Endothelial cell of umbilical vein (primary cell): ENCODE data around the gene CATSPER3. TPM values are rescaled to one million over a fixed set of nuclear protein-coding genes. Genes with fewer than 3 reads are reported as not detected.

Experiments
- BruUV-seq: library from RNA; stranded (reverse); fragments of 400-500 nt; replicated peaks from 2 replicates; lab custom pipeline; 2021; lab: Mats Ljungman, UMichigan
- CTCF ChIA-PET: fragments of 300-600, 350-600 bp; sonication (Branson Sonifier 250); formaldehyde crosslinking; loops from one replicate; lab custom pipeline; 2021; ENCODE audit warnings: antibody characterized with exemption, inconsistent platforms; lab: Charles Lee
- POLR2A ChIA-PET: fragments of 300-600, 350-600 bp; sonication (Branson Sonifier 250); formaldehyde crosslinking; loops from one replicate; lab custom pipeline; 2021; ENCODE audit warnings: antibody characterized with exemption, inconsistent platforms; lab: Charles Lee
- DNase-seq: peaks from one replicate; pipeline ENCODE4 v3.0.0-alpha.2; 2011; ENCODE audit warnings: low read depth, low spot score
- FAIRE-seq: peaks from 2 replicates; lab custom pipeline; 2011; peaks lifted over from hg19 to GRCh38; lab: Jason Lieb, UNC
- H2AFZ ChIP-seq: 2 replicates; pipeline ENCODE4 v1.6.0; 2012; ENCODE audit warnings: low read depth, low read length, control low read depth, inconsistent platforms
- H3K27ac ChIP-seq: 2 replicates; pipeline ENCODE4 v1.5.1; 2011; ENCODE audit warnings: low read depth, mild to moderate bottlenecking, control low read depth, low read length, moderate library complexity; ENCODE audit not compliant: insufficient read depth
- H3K27me3 ChIP-seq, 2 experiments: 2 replicates each; pipeline versions ENCODE4 v1.6.0 to v1.6.1; 2011; ENCODE audit warnings: low read length in 2 of 2, mixed read lengths in 1 of 2; ENCODE audit not compliant: control insufficient read depth in 2 of 2, insufficient read depth in 2 of 2
- H3K36me3 ChIP-seq, 2 experiments: 2 replicates in 1 of 2; 3 replicates in 1 of 2; pipeline ENCODE4 v1.5.1; 2011; ENCODE audit warnings: low read length in 2 of 2, mild to moderate bottlenecking in 1 of 2, moderate library complexity in 1 of 2; ENCODE audit not compliant: control insufficient read depth in 2 of 2, insufficient read depth in 2 of 2; ENCODE audit errors: extremely low read depth in 1 of 2
- H3K4me1 ChIP-seq: 3 replicates; pipeline ENCODE4 v1.5.1; 2011; ENCODE audit warnings: mild to moderate bottlenecking, low read length; ENCODE audit not compliant: control insufficient read depth, insufficient read depth; ENCODE audit errors: extremely low read depth
- H3K4me2 ChIP-seq: 2 replicates; pipeline ENCODE4 v1.6.1; 2011; ENCODE audit warnings: low read length, control low read depth, mixed read lengths; ENCODE audit not compliant: insufficient read depth
- H3K4me3 ChIP-seq, 3 experiments: fragments of 200-600 bp in 1 of 3; sonication (generic), shearing (Covaris generic) in 1 of 3; replicated peaks in 1 of 3; 2 replicates each; pipeline ENCODE4 v1.5.1; 2011 to 2016; ENCODE audit warnings: control low read depth in 3 of 3, low read length in 3 of 3, mild to moderate bottlenecking in 2 of 3, inconsistent platforms in 1 of 3, low read depth in 1 of 3, moderate library complexity in 1 of 3; ENCODE audit not compliant: insufficient read depth in 1 of 3
- H3K79me2 ChIP-seq: 2 replicates; pipeline ENCODE4 v1.6.0; 2012; ENCODE audit warnings: low read length, inconsistent platforms; ENCODE audit not compliant: control insufficient read depth, insufficient read depth
- H3K9ac ChIP-seq: replicated peaks from 2 replicates; pipeline ENCODE3; 2011; ENCODE audit warnings: low read length, control low read depth; ENCODE audit not compliant: insufficient read depth; ENCODE audit errors: extremely low read depth
- H3K9me1 ChIP-seq: replicated peaks from 3 replicates; pipeline ENCODE4 v1.6.0; 2011; ENCODE audit warnings: mild to moderate bottlenecking, low read length; ENCODE audit not compliant: control insufficient read depth, insufficient read depth; ENCODE audit errors: extremely low read depth
- H3K9me3 ChIP-seq: replicated peaks from 2 replicates; pipeline ENCODE4 v1.5.1; 2012; ENCODE audit warnings: low read length, inconsistent platforms; ENCODE audit not compliant: control insufficient read depth, insufficient read depth
- H4K20me1 ChIP-seq: replicated peaks from 2 replicates; pipeline ENCODE3; 2011; ENCODE audit warnings: mild to moderate bottlenecking, low read length; ENCODE audit not compliant: control insufficient read depth, insufficient read depth; ENCODE audit errors: extremely low read depth
- EZH2 ChIP-seq: IDR thresholded peaks from 2 replicates; pipeline ENCODE4 v1.6.1; 2012; ENCODE audit warnings: borderline replicate concordance, low read depth, mild to moderate bottlenecking, moderate library complexity, low read length, inconsistent platforms; ENCODE audit not compliant: severe bottlenecking
- FOS ChIP-seq: IDR thresholded peaks from 2 replicates; pipeline ENCODE4 v1.6.1; 2011; ENCODE audit warnings: mild to moderate bottlenecking, low read length, moderate library complexity, borderline replicate concordance; ENCODE audit not compliant: insufficient read depth
- GATA2 ChIP-seq: IDR thresholded peaks from 2 replicates; pipeline ENCODE4 v1.7.0; 2011; ENCODE audit warnings: low read depth, mild to moderate bottlenecking, moderate library complexity, mixed read lengths, low read length; ENCODE audit not compliant: insufficient read length, insufficient read depth
- JUN ChIP-seq: IDR thresholded peaks from 2 replicates; pipeline ENCODE4 v1.6.1; 2011; ENCODE audit warnings: borderline replicate concordance, low read depth; ENCODE audit not compliant: insufficient read length, insufficient read depth
- MYC ChIP-seq: IDR thresholded peaks from one replicate; pipeline ENCODE4 v1.6.1; 2011; ENCODE audit warnings: mild to moderate bottlenecking, low read depth, low read length
- POLR2A ChIP-seq: IDR thresholded peaks from 2 replicates; pipeline ENCODE4 v1.6.1; 2012; ENCODE audit warnings: low read depth, mild to moderate bottlenecking, control low read depth, low read length
- POLR2AphosphoS5 ChIP-seq: IDR thresholded peaks from 2 replicates; pipeline ENCODE4 v1.6.1; 2012; ENCODE audit warnings: low read depth, mild to moderate bottlenecking, control low read depth, low read length, moderate library complexity; ENCODE audit not compliant: insufficient read depth
- dilution Hi-C: fragments of 300-500 bp; cut with MboI; formaldehyde crosslinking; loops from one replicate; pipeline ENCODE4 v1.15.0; 2019; ENCODE audit warnings: low sequenced_read_pairs; ENCODE audit not compliant: extremely low pct_ligation_motif_present
- intact Hi-C: fragments of 100-400 bp; cut with micrococcal nuclease; formaldehyde crosslinking; loops from one replicate; pipeline ENCODE4 v1.10.0; 2022
- polyA plus RNA-seq, 4 experiments: library from polyadenylated mRNA; depleted of rRNA in 3 of 4; stranded (reverse) in 3 of 4; unstranded in 1 of 4; fragments of >200 nt; gene quantifications; 2 replicates each; pipeline versions ENCODE4 v1.2.1 to v1.2.3, GENCODE V29; 2011 to 2012; ENCODE audit warnings: missing spikeins in 1 of 4
- total RNA-seq: library from RNA; stranded (reverse); gene quantifications from 2 replicates; pipeline ENCODE4 v1.2.3, GENCODE V29; 2021
- TF ChIP-seq, protein P1 (sequence below): IDR thresholded peaks from 2 replicates; pipeline ENCODE4 v1.6.1; 2011; ENCODE audit not compliant: insufficient read depth, insufficient read length
- TF ChIP-seq, protein P2 (sequence below), 2 donors: IDR thresholded peaks; 1 replicate in 1 of 2; 2 replicates in 1 of 2; pipeline ENCODE4 v1.5.1; 2011; ENCODE audit warnings: low read length in 2 of 2, mild to moderate bottlenecking in 2 of 2, moderate library complexity in 2 of 2, control low read depth in 1 of 2, inconsistent platforms in 1 of 2, low read depth in 1 of 2; ENCODE audit not compliant: insufficient read depth in 1 of 2; ENCODE audit errors: extremely low read depth in 1 of 2

The CATSPER3 gene
- total and polyA plus RNA-seq, 2 donors (not counting 3 experiments of a cell fraction or from before 2014, with no cell fraction given), result 0.43 to 0.71 TPM

DNA sequence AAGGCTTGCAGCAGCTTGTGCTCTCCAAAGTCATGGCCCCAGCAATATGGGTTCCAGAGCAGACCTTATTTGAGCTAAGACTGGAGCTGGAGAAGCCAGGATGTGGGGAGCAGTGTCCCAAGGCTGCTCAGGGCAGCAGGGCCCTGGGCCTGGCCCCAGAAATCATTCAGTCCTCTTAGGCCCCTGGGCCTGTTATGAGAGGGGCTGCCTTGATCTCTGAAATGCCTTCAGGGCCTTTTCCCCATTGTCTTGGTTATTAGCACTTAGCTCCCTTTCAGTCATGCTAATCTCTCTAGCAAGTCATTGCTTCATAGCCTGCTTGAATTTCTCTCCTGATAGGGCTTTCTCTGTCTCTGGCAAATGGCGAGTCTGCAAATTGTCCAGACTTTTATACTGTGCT, 9.1 kb downstream of the CATSPER3 start:
- no TSS peak for BruUV-seq
- FAIRE-seq (no peak), DNase-seq (no peak)
- H3K4me2 ChIP-seq, result no peak overlapping the region
- no peak for TF ChIP-seq JUN
- ChIA-PET CTCF (interaction anchor here (1.1 to 1.2 kb wide), 2 partner anchors 11 to 12 kb away, joined by 3 read pairs; no protein-coding TSS in a partner anchor), POLR2A (no interaction called here)
- H4K20me1 ChIP-seq, result no peaks in the 10 kb centered on the region
- H2AFZ ChIP-seq, result no peak overlapping the region
- no peak overlapping the region for H3K4me3 ChIP-seq
- H3K9me3 ChIP-seq, result no peaks in the 10 kb centered on the region
- no peak overlapping the region for H3K9ac ChIP-seq
- H3K9me1 ChIP-seq, result no peaks in the 10 kb centered on the region
- no peaks in the 10 kb centered on the region for H3K27me3 ChIP-seq
- H3K27ac ChIP-seq, result no peak overlapping the region
- dilution Hi-C loops, result no loop called here
- H3K79me2 ChIP-seq, result no peaks in the 10 kb centered on the region
- intact Hi-C loops, result no loop called here
- H3K4me1 ChIP-seq, result no peaks in the 10 kb centered on the region
- H3K36me3 ChIP-seq, result no peaks in the 10 kb centered on the region

DNA sequence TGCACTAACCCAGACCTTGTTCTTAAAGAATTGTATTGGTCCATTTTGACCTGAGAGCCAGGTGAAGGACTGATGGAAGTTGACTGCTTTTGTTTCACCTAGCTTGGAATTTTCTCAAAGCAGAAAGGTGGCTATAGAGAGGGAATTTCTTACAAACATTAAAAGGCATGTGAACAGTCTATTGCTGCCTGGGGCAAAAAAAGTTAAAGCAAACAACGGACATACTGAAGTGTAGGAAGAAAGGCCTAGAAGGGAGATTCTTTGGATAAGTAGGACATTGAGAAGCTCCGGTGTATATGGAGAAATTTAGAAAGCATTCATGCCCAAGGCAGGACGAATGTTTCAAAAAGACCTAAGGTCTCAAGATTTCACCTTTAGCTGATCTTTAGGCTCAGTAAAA, 11.7 kb downstream of the CATSPER3 start:
- CTCF ChIA-PET, result interaction anchor here (0.6 kb wide), 1 partner anchor 1828 kb away, joined by 3 read pairs; no protein-coding TSS in a partner anchor

More for the DNA sequence above, 11.7 kb downstream of the CATSPER3 start:
- no peaks in the 10 kb centered on the region for H4K20me1 ChIP-seq
- H3K9me1 ChIP-seq, result no peaks in the 10 kb centered on the region
- H2AFZ ChIP-seq, result no peak overlapping the region
- no peak overlapping the region for H3K27ac ChIP-seq
- DNase-seq (no peak), FAIRE-seq (no peak)
- no peaks in the 10 kb centered on the region for H3K79me2 ChIP-seq
- H3K9me3 ChIP-seq, result no peaks in the 10 kb centered on the region
- H3K4me3 ChIP-seq, result no peak overlapping the region
- H3K4me2 ChIP-seq, result no peak overlapping the region
- no peak overlapping the region for H3K9ac ChIP-seq
- BruUV-seq, result no TSS peak
- intact Hi-C loops, result no loop called here
- no peaks in the 10 kb centered on the region for H3K27me3 ChIP-seq
- dilution Hi-C loops, result no loop called here
- POLR2A ChIA-PET, result interaction anchor here (0.5 kb wide), 1 partner anchor 912 kb away, joined by 3 read pairs; no protein-coding TSS in a partner anchor
- H3K36me3 ChIP-seq, result no peaks in the 10 kb centered on the region
- TF ChIP-seq MYC, result no peak
- TF ChIP-seq, protein P1, sequence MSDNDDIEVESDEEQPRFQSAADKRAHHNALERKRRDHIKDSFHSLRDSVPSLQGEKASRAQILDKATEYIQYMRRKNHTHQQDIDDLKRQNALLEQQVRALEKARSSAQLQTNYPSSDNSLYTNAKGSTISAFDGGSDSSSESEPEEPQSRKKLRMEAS, result no peak
- TF ChIP-seq, protein P2, sequence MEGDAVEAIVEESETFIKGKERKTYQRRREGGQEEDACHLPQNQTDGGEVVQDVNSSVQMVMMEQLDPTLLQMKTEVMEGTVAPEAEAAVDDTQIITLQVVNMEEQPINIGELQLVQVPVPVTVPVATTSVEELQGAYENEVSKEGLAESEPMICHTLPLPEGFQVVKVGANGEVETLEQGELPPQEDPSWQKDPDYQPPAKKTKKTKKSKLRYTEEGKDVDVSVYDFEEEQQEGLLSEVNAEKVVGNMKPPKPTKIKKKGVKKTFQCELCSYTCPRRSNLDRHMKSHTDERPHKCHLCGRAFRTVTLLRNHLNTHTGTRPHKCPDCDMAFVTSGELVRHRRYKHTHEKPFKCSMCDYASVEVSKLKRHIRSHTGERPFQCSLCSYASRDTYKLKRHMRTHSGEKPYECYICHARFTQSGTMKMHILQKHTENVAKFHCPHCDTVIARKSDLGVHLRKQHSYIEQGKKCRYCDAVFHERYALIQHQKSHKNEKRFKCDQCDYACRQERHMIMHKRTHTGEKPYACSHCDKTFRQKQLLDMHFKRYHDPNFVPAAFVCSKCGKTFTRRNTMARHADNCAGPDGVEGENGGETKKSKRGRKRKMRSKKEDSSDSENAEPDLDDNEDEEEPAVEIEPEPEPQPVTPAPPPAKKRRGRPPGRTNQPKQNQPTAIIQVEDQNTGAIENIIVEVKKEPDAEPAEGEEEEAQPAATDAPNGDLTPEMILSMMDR (IDR thresholded peaks at IDR 0.05; ENCODE audit: extremely low read depth in 1 of 2, insufficient read depth in 1 of 2, low read depth in 1 of 2, low read length in 2 of 2), result no peak
- no peak for TF ChIP-seq FOS
- no peak for TF ChIP-seq POLR2A
- no peak for TF ChIP-seq GATA2
- TF ChIP-seq JUN, result no peak
- TF ChIP-seq POLR2AphosphoS5, result no peak
- no peak for TF ChIP-seq EZH2
- H3K4me1 ChIP-seq, result no peaks in the 10 kb centered on the region
